Measurements from ENCODE around the gene USP22.
"Not testable (repeated sequence)": the region's sequence is repeated elsewhere in the genome, so short reads cannot be mapped to it uniquely, and the experiment has no call there.

The USP22 gene

DNA sequence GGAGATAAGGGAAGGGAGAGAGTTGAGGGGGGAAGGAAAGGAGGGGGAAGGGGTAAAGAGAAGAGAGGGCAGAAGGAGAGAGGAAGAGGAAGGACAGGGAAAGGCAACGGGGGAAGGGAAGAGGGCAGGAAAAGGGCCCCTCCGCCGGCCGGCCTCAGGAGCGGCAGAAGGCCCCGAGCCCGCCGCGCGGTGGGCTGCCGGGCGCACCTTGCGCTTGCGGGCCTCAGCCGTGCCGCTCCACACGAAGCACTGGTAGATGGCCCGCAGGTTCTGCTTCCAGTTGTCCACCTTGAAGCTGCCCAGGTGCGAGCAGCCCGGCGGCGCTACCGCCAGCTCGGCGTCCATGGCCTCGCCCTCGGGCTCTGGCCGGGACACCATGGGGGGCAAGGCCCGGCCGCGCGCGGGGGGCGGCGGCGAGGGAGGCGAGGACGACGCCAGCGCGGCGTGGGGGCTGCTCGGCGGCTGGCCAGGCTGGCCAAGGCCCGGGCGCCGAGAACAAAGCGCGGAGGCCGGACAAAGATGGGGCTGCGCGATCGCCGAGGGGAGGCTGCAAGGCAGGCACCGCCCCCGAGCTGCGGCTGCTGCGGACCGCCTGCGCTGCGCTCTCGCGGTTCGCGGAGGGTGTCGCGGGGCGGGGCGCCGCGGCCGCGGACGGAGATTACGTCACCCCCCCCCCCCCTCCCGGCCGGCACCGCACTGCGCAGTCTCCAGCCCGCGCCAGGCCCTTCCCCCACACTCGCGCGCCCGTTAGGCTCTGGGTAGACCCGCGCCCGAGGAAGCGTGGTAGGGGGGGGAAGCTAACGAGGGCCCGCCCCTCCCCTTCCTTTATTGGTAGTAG lies at the start of gene USP22:
Gene USP22 (minus strand): TSS at position 554 of the 838 bp plus-strand sequence. CDS start 176 bp downstream, at position 378.
- DNase-seq, result no peak

DNA sequence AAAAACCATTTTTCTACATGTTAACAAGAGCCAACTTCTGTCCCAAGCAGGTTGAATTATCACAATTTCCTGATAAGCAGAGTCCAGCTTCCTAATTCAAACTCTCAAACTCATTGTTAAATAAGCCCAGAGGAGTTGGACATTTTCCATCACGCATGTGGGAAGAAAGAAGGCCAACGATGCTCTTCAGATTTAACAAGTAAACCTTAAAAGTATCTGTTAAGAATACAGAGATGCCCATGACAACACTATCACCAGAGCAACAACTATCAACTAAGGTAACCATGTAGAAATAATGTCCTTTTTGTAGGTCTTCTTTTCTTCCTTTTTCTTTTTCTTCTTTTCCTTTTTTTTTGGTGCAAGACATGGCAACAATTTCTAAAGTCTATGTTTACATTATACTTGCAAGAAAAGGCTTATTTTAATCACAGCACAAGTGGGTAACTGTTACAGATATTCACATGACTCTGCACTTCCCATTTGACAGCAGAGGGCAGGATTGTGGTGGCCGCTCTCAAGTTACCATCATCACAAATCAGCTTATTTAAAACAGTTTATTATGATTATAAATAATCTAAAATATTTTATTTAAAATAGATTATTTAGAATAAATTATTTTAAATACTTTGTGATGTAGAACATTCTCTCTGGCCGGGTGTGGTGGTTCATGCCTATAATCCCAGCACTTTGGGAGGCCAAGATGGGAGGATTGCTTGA lies 48.2 kb upstream of the USP22 start:
- no peak for DNase-seq

DNA sequence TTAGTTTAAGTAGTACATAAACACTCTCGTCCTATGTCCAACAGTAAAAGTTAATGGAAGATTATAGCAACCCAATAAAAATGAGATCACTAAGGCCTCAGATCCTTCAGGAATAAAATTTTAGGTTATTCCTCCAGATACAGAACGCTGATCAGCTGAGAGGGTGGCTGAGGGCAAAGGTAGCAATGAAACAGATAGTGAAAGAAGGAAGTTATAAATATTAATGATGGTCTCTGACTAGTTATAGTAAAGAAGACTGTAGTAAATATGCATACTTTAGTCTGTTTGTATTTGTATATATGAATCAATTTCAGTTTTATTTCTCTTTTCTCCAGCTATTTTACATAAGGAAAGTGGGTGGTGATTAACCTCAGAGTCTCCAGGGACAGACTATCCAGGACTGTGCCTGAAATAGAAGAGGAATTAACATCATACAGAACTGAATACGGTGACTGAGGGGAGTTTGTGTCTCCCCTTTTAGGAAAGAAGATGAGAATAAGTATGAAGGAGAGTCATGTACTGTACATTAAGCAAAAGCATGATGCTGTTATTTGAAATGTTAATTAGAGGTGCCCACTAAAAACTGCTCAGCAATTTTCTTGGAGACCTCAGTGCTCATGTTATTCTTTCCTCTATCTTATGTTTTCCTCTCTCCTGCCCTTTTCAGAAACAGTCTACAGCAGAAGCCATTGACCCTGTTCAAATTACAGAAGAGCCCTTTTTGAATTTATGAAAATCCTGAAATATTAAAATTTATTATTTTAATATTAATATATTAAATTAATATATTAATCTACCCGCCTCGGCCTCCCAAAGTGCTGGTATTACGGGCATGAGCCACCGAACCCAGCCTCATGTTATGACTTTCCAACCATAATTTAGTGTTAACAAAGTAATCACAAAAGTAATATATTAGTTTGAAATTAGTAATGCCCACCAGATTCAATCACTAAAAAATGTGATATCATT lies 47.4 kb upstream of the USP22 start:
- DNase-seq, result no peak

DNA sequence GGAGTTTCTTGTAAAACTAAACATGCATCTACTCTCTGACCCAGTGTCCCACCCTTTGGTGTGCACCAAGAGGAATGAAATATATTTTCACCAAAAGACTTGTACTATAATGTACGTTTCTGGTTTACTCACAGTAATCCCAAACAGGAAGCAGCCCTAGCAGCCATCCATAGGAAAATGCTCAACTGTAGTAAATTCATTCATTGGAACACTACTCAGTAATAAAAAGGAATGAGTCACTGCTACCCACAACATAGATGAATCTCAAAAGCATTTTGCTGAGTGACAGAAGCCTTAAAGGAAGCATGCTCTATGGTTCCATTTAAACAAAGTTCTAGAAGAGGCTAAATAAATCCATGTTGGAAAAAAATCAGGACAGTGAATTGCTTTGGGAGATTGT lies 46.3 kb upstream of the USP22 start:
- DNase-seq, result no peak

DNA sequence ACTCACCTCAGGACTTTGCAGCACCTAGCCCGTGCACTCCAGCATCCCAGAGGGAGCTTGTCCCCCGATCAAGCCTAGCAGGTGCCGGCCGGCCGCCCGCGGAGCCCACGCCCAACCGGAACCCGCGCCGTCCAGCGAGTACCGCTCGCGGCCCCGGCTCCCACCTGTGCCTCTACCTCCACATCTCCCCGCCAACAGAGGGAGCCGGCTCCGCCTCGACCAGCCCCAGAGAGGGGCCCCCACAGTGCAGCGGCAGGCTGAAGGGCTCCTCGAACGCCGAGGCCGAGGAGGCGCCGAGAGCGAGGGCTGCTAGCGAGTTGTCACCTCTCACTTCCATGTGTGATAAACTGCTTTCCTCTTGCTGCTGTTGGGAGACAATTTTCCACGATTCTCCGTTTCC lies 42.9 kb upstream of the USP22 start:
- DNase-seq, result no peak

DNA sequence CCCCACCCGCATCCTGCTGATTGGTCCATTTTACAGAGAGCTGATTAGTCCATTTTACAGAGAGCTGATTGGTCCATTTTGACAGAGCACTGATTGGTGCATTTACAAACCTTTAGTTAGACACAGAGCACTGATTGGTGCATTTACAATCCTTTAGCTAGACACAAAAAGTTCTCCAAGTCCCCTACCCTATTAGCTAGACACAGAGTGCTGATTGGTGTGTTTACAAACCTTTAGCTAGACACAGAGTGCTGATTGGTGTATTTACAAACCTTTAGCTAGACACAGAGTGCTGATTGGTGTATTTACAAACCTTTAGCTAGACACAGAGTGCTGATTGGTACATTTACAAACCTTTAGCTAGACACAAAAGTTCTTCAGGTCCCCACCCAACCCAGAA lies 42.5 kb upstream of the USP22 start:
- not testable (repeated sequence) for DNase-seq

DNA sequence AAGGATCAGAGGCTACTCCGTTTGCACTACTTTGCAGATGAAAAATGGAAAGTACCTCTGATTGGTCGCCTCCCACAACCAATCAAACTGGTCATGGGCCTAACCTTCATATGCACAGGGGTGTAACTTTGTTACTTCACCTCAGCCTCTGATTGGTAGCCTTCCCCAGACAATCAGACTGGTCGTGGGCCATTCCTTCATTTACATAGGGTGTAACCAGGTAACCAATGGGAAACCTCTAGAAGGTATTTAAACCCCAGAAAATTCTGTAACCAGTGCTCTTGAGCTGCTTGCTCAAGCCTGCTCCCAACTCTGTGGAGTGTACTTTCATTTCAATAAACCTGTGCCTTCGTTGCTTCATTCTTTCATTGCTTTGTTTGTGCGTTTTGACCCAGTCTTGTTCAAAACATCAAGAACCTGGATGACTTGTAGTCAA lies 39.2 kb upstream of the USP22 start:
- no peak for DNase-seq

DNA sequence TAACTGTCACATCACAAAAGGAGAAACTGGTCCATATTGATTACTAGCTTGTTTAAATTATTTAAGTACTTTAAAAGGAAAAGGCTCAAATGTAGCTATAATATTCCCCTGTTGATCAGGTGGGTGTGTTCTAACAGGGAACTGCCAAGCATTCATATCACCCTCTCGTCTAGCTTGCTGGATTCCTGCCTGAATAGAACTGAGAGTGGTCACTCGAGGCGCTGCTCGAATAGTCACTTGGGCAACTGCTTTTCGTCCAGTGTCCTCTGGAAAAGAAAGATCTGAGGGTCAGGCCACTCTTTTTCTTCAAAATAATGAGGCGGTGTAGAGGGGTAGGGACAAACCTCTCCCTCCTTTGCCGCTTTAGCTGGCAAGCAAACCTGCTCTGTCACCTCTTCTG lies 36.4 kb upstream of the USP22 start:
- no peak for DNase-seq

DNA sequence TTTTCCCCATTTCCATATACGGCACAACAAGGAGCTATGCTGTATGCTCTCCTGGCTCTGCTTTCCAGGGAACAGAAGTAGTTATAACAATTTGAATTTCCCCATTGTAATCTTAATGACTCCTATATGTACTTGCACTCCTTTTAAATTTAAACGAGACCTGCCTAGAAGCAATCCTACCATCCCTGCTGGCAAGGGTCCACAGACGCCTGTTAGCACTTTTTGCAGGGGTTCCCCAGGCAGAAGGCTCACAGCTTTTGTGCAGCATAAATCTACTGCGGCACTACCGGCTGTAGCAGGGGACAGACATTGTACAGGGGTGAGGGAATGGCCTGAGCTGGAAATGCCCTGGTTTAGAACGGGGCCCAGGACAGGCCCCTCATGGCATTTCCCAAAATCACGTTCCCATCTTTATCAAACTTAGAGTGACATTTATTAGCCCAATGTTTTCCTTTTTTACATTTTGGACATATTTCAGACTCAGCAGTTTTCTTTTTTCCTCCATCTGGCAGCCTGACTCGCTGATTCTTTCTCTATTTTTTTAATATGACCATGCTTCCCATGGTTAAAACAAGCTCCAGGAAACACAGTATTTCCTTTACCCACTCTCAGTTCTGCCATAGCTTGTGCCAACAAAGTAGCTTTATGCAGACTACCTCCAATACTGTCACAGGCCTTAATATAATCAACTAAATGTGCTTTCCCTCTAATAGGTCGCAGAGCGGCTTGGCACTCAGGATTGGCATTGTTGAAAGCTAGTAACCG lies 35.4 kb upstream of the USP22 start:
- no peak for DNase-seq

DNA sequence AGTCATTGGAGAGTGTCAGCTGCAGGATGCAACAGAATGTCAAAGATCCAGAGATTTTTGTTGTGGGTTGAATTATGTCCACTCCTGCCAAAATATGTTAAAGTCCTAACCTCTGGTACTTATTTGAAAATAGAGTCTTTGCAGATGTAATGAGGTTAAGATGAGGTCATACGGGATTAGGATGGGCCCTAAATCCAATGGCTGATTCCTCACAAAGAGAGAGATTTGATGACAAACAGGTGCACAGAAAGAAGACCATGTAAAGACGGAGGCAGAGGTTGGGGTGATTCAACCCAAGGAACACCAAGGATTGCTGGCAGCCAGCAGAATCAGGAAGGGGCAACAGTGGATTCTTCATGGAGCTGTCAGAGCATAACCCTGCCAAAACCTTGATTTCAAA lies 34.5 kb upstream of the USP22 start:
- no peak for DNase-seq

DNA sequence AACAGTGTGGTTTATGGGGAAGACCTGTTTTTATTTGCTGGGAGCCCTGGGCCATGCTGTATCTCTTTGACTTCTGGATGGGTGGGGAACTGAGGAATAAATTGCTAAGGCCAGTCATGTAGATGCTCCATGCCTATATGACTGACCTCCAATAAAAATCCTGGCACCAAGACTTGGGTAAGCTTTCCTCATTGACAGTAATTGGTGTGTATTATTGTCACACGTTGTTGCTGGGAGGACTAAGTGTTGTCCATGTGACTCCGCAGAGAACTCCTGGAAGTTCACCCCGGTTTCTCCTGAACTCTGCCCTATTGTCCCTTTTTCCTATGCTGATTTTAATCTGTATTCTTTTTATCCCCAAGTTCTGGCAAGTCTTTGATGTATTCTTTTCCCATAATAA lies 33.4 kb upstream of the USP22 start:
- DNase-seq, result no peak

DNA sequence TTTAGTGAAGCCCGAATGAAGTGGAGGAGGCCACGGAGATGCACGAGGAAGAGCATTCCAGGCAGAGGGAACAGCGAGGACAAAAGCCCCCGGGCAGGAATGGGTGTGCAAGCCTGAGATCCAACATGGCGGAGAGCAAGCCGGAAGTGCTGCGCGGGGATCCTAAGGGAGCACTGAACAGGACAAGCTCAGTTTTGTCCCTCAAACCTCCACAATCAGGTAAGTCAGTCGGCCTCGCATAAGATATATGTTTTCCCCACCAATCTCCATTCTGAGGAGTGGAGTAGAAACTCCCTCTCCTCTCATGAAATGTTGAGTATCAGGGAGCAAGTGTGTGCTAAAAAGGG lies 32.9 kb upstream of the USP22 start:
- no peak for DNase-seq

DNA sequence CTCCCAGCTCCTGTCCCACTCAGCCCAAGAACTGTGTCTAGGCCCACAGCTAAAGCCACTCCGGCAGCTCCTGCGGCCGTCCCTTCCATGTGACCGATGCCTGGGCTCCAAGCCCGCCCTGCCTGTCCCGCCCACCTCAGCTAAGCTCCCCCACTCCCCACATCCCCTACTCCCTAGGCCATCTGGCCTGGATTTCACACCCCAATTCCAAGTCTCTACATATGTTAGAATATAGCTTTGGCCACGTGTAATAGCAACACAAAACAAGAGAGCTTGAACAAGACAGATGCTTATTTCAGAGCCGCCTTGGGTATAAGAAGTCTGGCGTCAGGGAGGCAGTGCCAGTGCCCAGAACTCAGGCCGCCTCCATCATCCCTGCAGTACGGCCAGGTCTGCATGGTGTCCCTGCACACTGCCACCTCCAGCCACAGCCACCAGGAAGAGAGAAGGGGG lies 30.0 kb upstream of the USP22 start:
- DNase-seq, result no peak

DNA sequence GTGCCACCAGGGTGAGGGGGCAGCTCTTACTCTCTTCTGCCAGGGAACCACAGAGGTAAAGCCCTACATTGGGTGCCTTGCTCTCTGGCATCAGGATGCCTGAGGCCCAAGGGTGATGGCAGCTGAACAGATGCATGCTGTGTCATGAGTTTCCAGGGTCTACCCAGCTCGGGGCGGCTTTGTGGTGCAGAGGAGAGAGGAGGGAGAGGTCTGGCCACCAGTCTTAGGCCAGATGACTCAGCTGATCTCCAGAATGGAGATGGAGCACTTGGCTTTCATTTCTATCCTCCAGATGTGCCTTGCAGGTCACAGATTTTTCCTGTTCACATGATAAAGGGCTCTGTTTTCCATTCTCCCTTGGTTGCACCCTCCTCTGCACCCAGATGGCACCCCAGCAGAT lies 23.6 kb upstream of the USP22 start:
- DNase-seq, result no peak

DNA sequence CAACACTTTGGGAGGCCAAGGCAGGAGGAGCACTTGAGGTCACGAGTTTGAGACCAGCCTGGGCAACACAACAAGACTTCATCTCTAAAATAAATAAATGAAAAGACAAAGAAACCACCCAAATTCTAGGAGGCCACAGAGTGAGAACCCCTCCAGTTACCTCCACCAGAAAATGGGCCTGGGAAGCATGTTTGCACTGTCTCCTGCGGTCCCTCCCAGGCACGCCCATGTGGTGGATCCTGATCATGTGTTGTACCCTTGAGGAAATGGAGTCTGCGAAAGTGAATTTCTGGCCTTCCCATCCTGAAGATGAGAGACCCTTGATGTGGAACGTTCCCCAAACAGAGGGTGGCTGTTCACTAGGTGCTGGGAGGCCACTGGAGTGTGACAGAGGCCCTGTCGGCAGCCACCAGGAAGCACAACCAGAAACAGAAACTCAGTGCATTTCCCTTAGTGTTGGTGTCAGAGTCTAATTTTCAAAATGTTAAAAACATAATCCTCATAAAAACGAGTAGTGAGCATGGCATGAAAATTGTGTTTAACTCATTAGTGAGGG lies 19.2 kb upstream of the USP22 start:
- DNase-seq, result no peak

DNA sequence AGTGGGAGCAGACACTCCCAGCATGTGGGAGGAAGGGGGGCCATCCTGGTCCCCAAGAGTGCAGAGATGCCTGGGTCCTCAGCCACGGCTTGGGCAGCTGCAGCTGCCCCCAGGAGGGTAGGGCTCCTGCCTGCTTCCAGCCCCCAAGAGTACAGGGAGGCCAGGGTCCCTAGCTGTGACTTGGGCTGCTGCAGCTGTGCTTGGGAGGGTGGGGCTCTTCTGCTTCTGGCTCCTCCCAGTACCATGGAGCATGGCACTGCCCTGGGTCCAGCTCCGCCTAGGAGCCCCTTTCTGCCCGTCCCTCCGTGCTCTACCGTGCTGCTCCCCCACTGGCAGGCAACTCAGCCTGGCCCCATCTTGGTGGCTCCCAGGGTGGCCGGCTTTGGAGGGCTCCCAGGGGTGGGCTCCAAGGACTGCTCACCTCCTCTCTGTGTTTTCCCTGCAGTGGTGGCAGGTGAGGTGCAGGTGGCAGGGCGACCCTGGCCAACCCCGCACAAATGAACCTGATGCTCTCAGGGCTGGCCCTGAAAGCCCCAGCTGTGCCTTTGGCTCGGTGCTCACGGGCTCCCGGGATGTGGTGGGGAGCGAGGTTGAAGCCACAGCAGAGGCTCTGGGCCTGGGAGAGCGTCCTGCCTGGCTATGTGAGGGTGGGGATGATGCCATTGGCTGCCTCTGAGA lies 18.5 kb upstream of the USP22 start:
- no peak for DNase-seq

DNA sequence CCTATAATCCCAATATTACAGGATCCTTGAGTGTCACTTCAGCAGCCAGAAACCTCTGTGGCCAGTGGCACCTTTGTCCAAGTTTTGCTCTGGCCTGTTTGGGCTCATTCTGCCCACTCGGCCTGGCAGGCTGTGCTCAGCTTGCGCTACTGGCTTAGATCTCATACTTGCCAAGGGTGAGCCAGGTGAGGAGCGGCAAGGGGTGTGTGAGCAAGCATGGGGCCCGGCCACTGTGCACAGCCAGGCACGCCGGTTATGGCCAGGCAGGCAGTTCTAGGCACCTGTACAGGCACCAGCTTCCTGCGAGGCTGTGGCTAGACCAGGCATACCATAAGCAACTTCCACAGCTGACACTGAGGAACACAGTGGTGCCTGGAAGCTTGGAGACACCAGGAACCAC lies 16.9 kb upstream of the USP22 start:
- no peak for DNase-seq

DNA sequence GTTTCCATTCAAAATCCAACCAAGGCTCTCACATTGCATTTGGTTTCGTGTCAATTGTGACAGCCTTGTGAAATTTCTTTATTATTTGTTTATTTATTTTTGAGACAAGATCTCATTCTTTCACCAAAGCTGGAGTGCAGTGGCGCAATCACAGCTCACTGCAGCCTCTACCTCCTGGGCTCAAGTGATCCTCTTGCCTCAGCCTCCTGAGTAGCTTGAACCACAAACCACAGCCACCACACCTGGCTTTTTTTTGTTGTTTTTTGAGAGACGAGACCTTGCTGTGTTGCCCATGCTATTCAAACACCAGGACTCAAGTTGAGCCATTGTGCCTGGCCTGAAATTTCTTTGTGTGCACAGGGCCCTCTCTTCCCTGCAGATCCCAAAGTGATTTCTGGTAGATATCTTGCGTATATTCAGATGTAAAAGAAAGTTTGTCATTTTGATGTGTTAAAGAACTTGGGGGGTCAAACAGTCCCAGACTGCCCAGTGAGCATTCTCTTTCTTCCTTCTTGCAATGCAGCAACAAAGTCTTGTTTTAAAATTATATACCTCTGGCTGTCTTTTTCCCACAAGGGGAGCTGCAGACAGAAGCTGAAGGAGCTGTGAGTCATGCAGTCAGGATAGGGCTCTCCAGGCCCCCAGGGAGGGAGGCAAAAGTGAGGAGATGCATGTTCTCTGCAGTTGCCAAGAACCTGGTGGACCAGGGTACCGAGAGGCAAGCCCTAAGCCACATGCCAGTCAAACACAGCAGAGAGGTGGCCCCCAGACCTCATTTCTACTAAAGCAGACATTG lies 15.5 kb upstream of the USP22 start:
- DNase-seq, result no peak

DNA sequence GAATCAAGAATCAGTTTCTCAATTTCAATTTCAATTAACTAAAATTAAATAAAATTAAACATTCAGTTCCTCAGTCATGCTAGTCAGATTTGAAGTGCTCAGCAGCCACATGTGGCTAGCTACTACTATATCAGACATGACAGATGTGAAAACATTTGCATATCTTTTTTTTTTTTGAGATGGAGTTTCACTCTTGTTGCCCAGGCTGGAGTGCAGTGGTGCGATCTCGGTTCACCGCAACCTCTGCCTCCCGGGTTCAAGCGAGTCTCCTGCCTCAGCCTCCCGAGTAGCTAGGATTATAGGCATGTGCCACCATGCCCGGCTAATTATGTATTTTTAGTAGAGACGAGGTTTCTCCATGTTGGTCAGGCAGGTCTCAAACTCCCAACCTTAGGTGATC lies 10.2 kb upstream of the USP22 start:
- DNase-seq, result not testable (repeated sequence)

DNA sequence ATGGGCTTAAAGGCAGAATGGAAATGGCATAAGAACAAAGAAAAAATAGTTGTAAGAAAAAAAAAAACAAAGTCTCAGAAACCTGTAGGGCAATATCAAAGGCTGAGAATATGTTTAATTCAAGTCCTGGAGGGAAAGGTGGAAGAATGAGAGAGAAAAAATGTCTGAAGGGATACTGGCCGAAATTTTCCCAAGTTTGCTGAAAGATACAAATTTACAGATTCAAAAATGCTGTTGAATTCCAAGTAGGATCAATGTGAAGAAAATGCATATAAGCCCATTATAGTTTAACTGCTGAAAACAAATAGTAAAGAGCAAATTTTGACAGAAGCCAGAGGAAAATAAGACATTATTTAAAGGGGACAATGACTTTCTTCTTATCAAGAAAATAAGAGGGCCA lies 6.6 kb upstream of the USP22 start:
- no peak for DNase-seq

DNA sequence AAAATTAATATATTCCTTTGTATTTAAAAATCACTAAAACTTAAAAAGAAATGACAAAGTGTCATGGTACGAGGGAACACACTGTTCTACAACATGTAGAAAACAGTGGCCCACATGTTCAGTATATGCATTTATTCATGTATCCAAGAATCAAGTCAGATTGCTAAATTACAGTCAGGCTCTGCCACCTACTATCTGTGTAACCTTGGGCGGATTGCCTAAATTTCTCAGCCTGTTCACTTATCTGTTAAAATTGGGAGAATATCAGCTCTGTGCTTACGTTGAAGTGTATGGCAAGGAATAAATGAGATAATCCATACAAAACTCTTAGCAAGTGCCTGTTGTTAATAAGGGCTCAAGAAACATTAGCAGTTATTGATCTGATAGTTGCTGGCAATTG lies 3.4 kb upstream of the USP22 start:
- no peak for DNase-seq
